Caco-2 (cell line): ENCODE results near the gene HOMER2. TPM values are rescaled to one million over a fixed set of nuclear protein-coding genes. Genes with fewer than 3 reads are reported as not detected.

Source experiments
- BruUV-seq: library from RNA; stranded (reverse); fragments of 400-500 nt; replicated peaks from 2 replicates; lab custom pipeline; 2021; lab: Mats Ljungman, UMichigan
- CTCF ChIA-PET: fragments of 300-600 bp; sonication (Branson Sonifier 250); formaldehyde crosslinking; loops from one replicate; lab custom pipeline; 2022; ENCODE audit warnings: antibody characterized with exemption; lab: Charles Lee
- POLR2A ChIA-PET: fragments of 300-600 bp; sonication (Branson Sonifier 250); formaldehyde crosslinking; loops from one replicate; lab custom pipeline; 2022; ENCODE audit warnings: antibody characterized with exemption; lab: Charles Lee
- DNase-seq, 2 experiments: peaks; one replicate each; pipeline versions ENCODE4 v3.0.0 to v3.0.0-alpha.2; 2020 to 2022
- H3K27me3 ChIP-seq: replicated peaks from 2 replicates; pipeline ENCODE4 v1.6.0; 2011; ENCODE audit warnings: low read length; ENCODE audit not compliant: control insufficient read depth, insufficient read depth
- H3K36me3 ChIP-seq: 2 replicates; pipeline ENCODE4 v1.5.1; 2011; ENCODE audit warnings: low read length; ENCODE audit not compliant: control insufficient read depth, insufficient read depth
- H3K4me1 ChIP-seq: fragments of 250-450 bp; sonication (Bioruptor Pico); 2 replicates; pipeline ENCODE4 v1.5.1; 2020; ENCODE audit warnings: mild to moderate bottlenecking
- H3K4me3 ChIP-seq: 2 replicates; pipeline ENCODE4 v1.5.1; 2011; ENCODE audit warnings: low read depth, mild to moderate bottlenecking, control low read depth, low read length
- H3K9me3 ChIP-seq: fragments of 250-450 bp; sonication (Bioruptor Pico); 2 replicates; pipeline ENCODE4 v1.5.1; 2020; ENCODE audit warnings: mild to moderate bottlenecking, moderate library complexity
- H3K27ac Mint-ChIP-seq: one replicate; pipeline ENCODE4 v1.8.0; 2022; ENCODE audit warnings: mixed read lengths; ENCODE audit not compliant: unreplicated experiment
- H3K27me3 Mint-ChIP-seq: one replicate; pipeline ENCODE4 v1.8.0; 2022; ENCODE audit warnings: mixed read lengths; ENCODE audit not compliant: insufficient read depth, unreplicated experiment
- H3K36me3 Mint-ChIP-seq: one replicate; pipeline ENCODE4 v1.8.0; 2022; ENCODE audit warnings: mild to moderate bottlenecking, mixed read lengths; ENCODE audit not compliant: insufficient read depth, unreplicated experiment
- H3K4me1 Mint-ChIP-seq: one replicate; pipeline ENCODE4 v1.8.0; 2022; ENCODE audit warnings: low read depth, mixed read lengths; ENCODE audit not compliant: unreplicated experiment
- H3K4me3 Mint-ChIP-seq: one replicate; pipeline ENCODE4 v1.8.0; 2022; ENCODE audit warnings: mild to moderate bottlenecking, moderate library complexity, mixed read lengths; ENCODE audit not compliant: unreplicated experiment
- H3K9me3 Mint-ChIP-seq: one replicate; pipeline ENCODE4 v1.8.0; 2022; ENCODE audit warnings: mixed read lengths; ENCODE audit not compliant: unreplicated experiment
- CTCF ChIP-seq, 2 experiments: fragments of 200-600 bp in 1 of 2; IDR thresholded peaks; 1 replicate in 1 of 2; 2 replicates in 1 of 2; pipeline versions ENCODE4 v1.5.1 to v1.8.0; 2011 to 2022; ENCODE audit warnings: antibody characterized with exemption in 1 of 2, control low read depth in 1 of 2, inconsistent platforms in 1 of 2, low read depth in 1 of 2, low read length in 1 of 2, mild to moderate bottlenecking in 1 of 2, moderate library complexity in 1 of 2; ENCODE audit not compliant: insufficient read depth in 1 of 2, severe bottlenecking in 1 of 2, unreplicated experiment in 1 of 2
- intact Hi-C: fragments of 100-400 bp; cut with micrococcal nuclease; formaldehyde crosslinking; loops from one replicate; pipeline ENCODE4 v1.10.0; 2022; ENCODE audit not compliant: unreplicated experiment
- total RNA-seq: library from RNA; stranded (reverse); gene quantifications from 2 replicates; pipeline ENCODE4 v1.2.3, GENCODE V29; 2022

The HOMER2 gene
- total RNA-seq, 1 experiment from 2014 or later = 5.5 TPM

GRCh38 chr15:82936966-82937711 is 15.4 kb downstream of the HOMER2 start:
- Mint-ChIP-seq H3K36me3 (peaks cover 5% of the 10 kb centered on the region), H3K4me3 (no peak overlapping the region), H3K27me3 (peaks cover 26% of the 10 kb centered on the region), H3K27ac (no peak overlapping the region), H3K9me3 (no peaks in the 10 kb centered on the region), H3K4me1 (no peaks in the 10 kb centered on the region)
- BruUV-seq = no TSS peak
- intact Hi-C loops = no loop called here
- Histone ChIP-seq H3K27me3 (no peaks in the 10 kb centered on the region; the same call in 1 of the 2 replicates), H3K4me1 (no peaks in the 10 kb centered on the region), H3K36me3 (no peaks in the 10 kb centered on the region), H3K9me3 (no peaks in the 10 kb centered on the region), H3K4me3 (no peak overlapping the region)
- no peak for DNase-seq
- CTCF ChIA-PET = no interaction called here
- TF ChIP-seq CTCF (IDR thresholded peaks at IDR 0.05; ENCODE audit: insufficient read depth in 1 of 2, low read depth in 1 of 2, low read length in 1 of 2, severe bottlenecking in 1 of 2, unreplicated experiment in 1 of 2) = no peak
- POLR2A ChIA-PET = no interaction called here

- H3K4me3 Mint-ChIP-seq = no peak overlapping the region
- no peak for DNase-seq
- no peaks in the 10 kb centered on the region for H3K4me1 Mint-ChIP-seq
- Histone ChIP-seq H3K4me3 (no peak overlapping the region), H3K9me3 (no peaks in the 10 kb centered on the region), H3K4me1 (no peaks in the 10 kb centered on the region), H3K27me3 (no peaks in the 10 kb centered on the region; the same call in 1 of the 2 replicates), H3K36me3 (no peaks in the 10 kb centered on the region)
- TF ChIP-seq CTCF (IDR thresholded peaks at IDR 0.05; ENCODE audit: insufficient read depth in 1 of 2, low read depth in 1 of 2, low read length in 1 of 2, severe bottlenecking in 1 of 2, unreplicated experiment in 1 of 2) = no peak
- BruUV-seq = no TSS peak
- POLR2A ChIA-PET = no interaction called here
- H3K27ac Mint-ChIP-seq = no peak overlapping the region
- H3K9me3 Mint-ChIP-seq = no peaks in the 10 kb centered on the region
- CTCF ChIA-PET = no interaction called here
- H3K36me3 Mint-ChIP-seq = peaks cover 5% of the 10 kb centered on the region
- intact Hi-C loops = no loop called here
- H3K27me3 Mint-ChIP-seq = peaks cover 23% of the 10 kb centered on the region
These were observed 17.1 kb downstream of the HOMER2 start for GRCh38 chr15:82935382-82935781.

GRCh38 chr15:82934100-82934880 is 18.2 kb downstream of the HOMER2 start:
- Histone ChIP-seq H3K4me1 (no peaks in the 10 kb centered on the region), H3K4me3 (no peak overlapping the region), H3K27me3 (no peaks in the 10 kb centered on the region; the same call in 1 of the 2 replicates), H3K36me3 (no peaks in the 10 kb centered on the region), H3K9me3 (no peaks in the 10 kb centered on the region)
- peaks cover 5% of the 10 kb centered on the region for H3K36me3 Mint-ChIP-seq
- ChIA-PET POLR2A (no interaction called here), CTCF (no interaction called here)
- no peak overlapping the region for H3K27ac Mint-ChIP-seq
- no TSS peak for BruUV-seq
- DNase-seq = no peak
- TF ChIP-seq CTCF (IDR thresholded peaks at IDR 0.05; ENCODE audit: insufficient read depth in 1 of 2, low read depth in 1 of 2, low read length in 1 of 2, severe bottlenecking in 1 of 2, unreplicated experiment in 1 of 2) = no peak
- intact Hi-C loops = no loop called here
- H3K9me3 Mint-ChIP-seq = no peaks in the 10 kb centered on the region
- no peak overlapping the region for H3K4me3 Mint-ChIP-seq
- no peaks in the 10 kb centered on the region for H3K4me1 Mint-ChIP-seq
- peaks cover 23% of the 10 kb centered on the region for H3K27me3 Mint-ChIP-seq
